Raji (cell line): ENCODE data around the gene BTBD9.

Experiments
- POLR2A ChIP-seq: IDR thresholded peaks from 2 replicates; pipeline ENCODE4 v1.6.1; 2011; ENCODE audit warnings: low read depth, low read length, control low read depth; ENCODE audit not compliant: insufficient read depth

The BTBD9 gene

GRCh38 chr6:38283734-38284362 lies 355.9 kb downstream of the BTBD9 start:
- TF ChIP-seq POLR2A: no peak

GRCh38 chr6:38282911-38283310 lies 356.8 kb downstream of the BTBD9 start:
- TF ChIP-seq POLR2A: no peak

- no peak for TF ChIP-seq POLR2A
Measured at GRCh38 chr6:38281126-38281525, 358.6 kb downstream of the BTBD9 start.

GRCh38 chr6:38279963-38280588 lies 359.7 kb downstream of the BTBD9 start:
- TF ChIP-seq POLR2A: no peak

- TF ChIP-seq POLR2A: no peak
Measured at GRCh38 chr6:38279423-38279822, 360.3 kb downstream of the BTBD9 start.

- TF ChIP-seq POLR2A: no peak
Measured at GRCh38 chr6:38273325-38273724, 366.4 kb downstream of the BTBD9 start.

GRCh38 chr6:38272222-38272621 lies 367.5 kb downstream of the BTBD9 start:
- TF ChIP-seq POLR2A: no peak

- TF ChIP-seq POLR2A: no peak
Measured at GRCh38 chr6:38271081-38271480, 368.6 kb downstream of the BTBD9 start.

GRCh38 chr6:38270367-38270766 lies 369.4 kb downstream of the BTBD9 start:
- no peak for TF ChIP-seq POLR2A

GRCh38 chr6:38269461-38270172 lies 370.1 kb downstream of the BTBD9 start:
- no peak for TF ChIP-seq POLR2A

GRCh38 chr6:38268342-38268741 lies 371.4 kb downstream of the BTBD9 start:
- TF ChIP-seq POLR2A: no peak

GRCh38 chr6:38266921-38267354 lies 372.8 kb downstream of the BTBD9 start:
- no peak for TF ChIP-seq POLR2A

GRCh38 chr6:38264605-38265004 lies 375.1 kb downstream of the BTBD9 start:
- no peak for TF ChIP-seq POLR2A

- TF ChIP-seq POLR2A: no peak
Measured at GRCh38 chr6:38262609-38263008, 377.1 kb downstream of the BTBD9 start.

GRCh38 chr6:38262026-38262425 lies 377.7 kb downstream of the BTBD9 start:
- TF ChIP-seq POLR2A: no peak

- no peak for TF ChIP-seq POLR2A
Measured at GRCh38 chr6:38261626-38262025, 378.1 kb downstream of the BTBD9 start.
